SJSA1 (cell line): ENCODE results near the gene TXNDC9. TPM values are rescaled to one million over a fixed set of nuclear protein-coding genes. Genes with fewer than 3 reads are reported as not detected.
"Not testable (repeated sequence)": the region's sequence is repeated elsewhere in the genome, so short reads cannot be mapped to it uniquely, and the experiment has no call there.

Source experiments
- DNase-seq, 2 experiments: peaks; one replicate each; pipeline ENCODE4 v3.0.0-alpha.2; 2015 to 2020; ENCODE audit warnings: low spot score in 2 of 2, low read depth in 1 of 2
- H3K27ac ChIP-seq: fragments of 250-450 bp; sonication (Bioruptor Pico); 2 replicates; pipeline ENCODE4 v1.5.1; 2020; ENCODE audit warnings: mild to moderate bottlenecking, moderate library complexity
- H3K27me3 ChIP-seq: fragments of 250-450 bp; sonication (Bioruptor Pico); replicated peaks from 2 replicates; pipeline ENCODE4 v1.5.1; 2020; ENCODE audit warnings: mild to moderate bottlenecking, moderate library complexity
- H3K36me3 ChIP-seq: fragments of 250-450 bp; sonication (Bioruptor Pico); 2 replicates; pipeline ENCODE4 v1.5.1; 2020; ENCODE audit warnings: mild to moderate bottlenecking
- H3K4me1 ChIP-seq: fragments of 250-450 bp; sonication (Bioruptor Pico); replicated peaks from 2 replicates; pipeline ENCODE4 v1.6.1; 2021; ENCODE audit warnings: mild to moderate bottlenecking
- H3K4me3 ChIP-seq: fragments of 250-450 bp; sonication (Bioruptor Pico); 2 replicates; pipeline ENCODE4 v1.5.1; 2020; ENCODE audit warnings: mild to moderate bottlenecking
- H3K9me3 ChIP-seq: fragments of 250-450 bp; sonication (Bioruptor Pico); replicated peaks from 2 replicates; pipeline ENCODE4 v1.5.1; 2020; ENCODE audit warnings: mild to moderate bottlenecking
- total RNA-seq: library from RNA; depleted of rRNA; stranded (reverse); fragments of >200 nt; shearing (Covaris generic); gene quantifications from 2 replicates; pipeline ENCODE4 v1.2.3, GENCODE V29; 2014; rRNA removed

Gene TXNDC9
- 107 and 117 TPM in 2 replicates for total RNA-seq

- peak; percentile 98 to 99 for DNase-seq
- H3K4me1 ChIP-seq, result peaks cover 6% of the 10 kb centered on the region; the same call in 1 of the 2 replicates
- H3K36me3 ChIP-seq, result peaks cover 27% of the 10 kb centered on the region
- no peaks in the 10 kb centered on the region for H3K9me3 ChIP-seq
- H3K4me3 ChIP-seq, result peak within 1 kb of the TSS; percentile 76
- no peaks in the 10 kb centered on the region for H3K27me3 ChIP-seq
- H3K27ac ChIP-seq, result peak within 1 kb of the TSS; percentile 46
Measured at GRCh38 chr2:99335911-99336803, at the start of gene TXNDC9. Gene TXNDC9 (minus strand): TSS chr2:99336333. CDS start chr2:99333210, 3,123 bp downstream.

GRCh38 chr2:99382143-99382542, 46.0 kb upstream of the TXNDC9 start:
- peaks cover 72% of the 10 kb centered on the region for H3K36me3 ChIP-seq

GRCh38 chr2:99380376-99381010, 44.4 kb upstream of the TXNDC9 start:
- H3K36me3 ChIP-seq, result peaks cover 80% of the 10 kb centered on the region
- H3K27ac ChIP-seq, result no peak overlapping the region
- no peak for DNase-seq

More at GRCh38 chr2:99382143-99382542, 46.0 kb upstream of the TXNDC9 start:
- Histone ChIP-seq H3K4me3 (no peak overlapping the region), H3K9me3 (no peaks in the 10 kb centered on the region), H3K27me3 (no peaks in the 10 kb centered on the region), H3K27ac (no peak overlapping the region), H3K4me1 (no peaks in the 10 kb centered on the region)
- no peak for DNase-seq

GRCh38 chr2:99377879-99378278, 41.7 kb upstream of the TXNDC9 start:
- Histone ChIP-seq H3K27me3 (no peaks in the 10 kb centered on the region), H3K36me3 (peaks cover 86% of the 10 kb centered on the region), H3K9me3 (no peaks in the 10 kb centered on the region), H3K4me1 (no peaks in the 10 kb centered on the region), H3K4me3 (no peak overlapping the region), H3K27ac (no peak overlapping the region)
- no peak for DNase-seq

More at GRCh38 chr2:99380376-99381010, 44.4 kb upstream of the TXNDC9 start:
- H3K4me3 ChIP-seq, result no peak overlapping the region
- H3K4me1 ChIP-seq, result no peaks in the 10 kb centered on the region
- no peaks in the 10 kb centered on the region for H3K27me3 ChIP-seq
- no peaks in the 10 kb centered on the region for H3K9me3 ChIP-seq

- Histone ChIP-seq H3K9me3 (no peaks in the 10 kb centered on the region), H3K27ac (no peak overlapping the region), H3K4me3 (no peak overlapping the region), H3K4me1 (no peaks in the 10 kb centered on the region), H3K27me3 (no peaks in the 10 kb centered on the region), H3K36me3 (peaks cover 86% of the 10 kb centered on the region)
- DNase-seq, result no peak
Measured at GRCh38 chr2:99376254-99376864, 40.2 kb upstream of the TXNDC9 start.

- Histone ChIP-seq H3K4me1 (no peaks in the 10 kb centered on the region), H3K4me3 (no peak overlapping the region), H3K27me3 (no peaks in the 10 kb centered on the region), H3K27ac (no peak overlapping the region), H3K36me3 (peaks cover 87% of the 10 kb centered on the region), H3K9me3 (no peaks in the 10 kb centered on the region)
- DNase-seq, result no peak
Measured at GRCh38 chr2:99374747-99375146, 38.6 kb upstream of the TXNDC9 start.

- Histone ChIP-seq H3K4me3 (no peak overlapping the region), H3K27ac (no peak overlapping the region), H3K9me3 (no peaks in the 10 kb centered on the region), H3K27me3 (no peaks in the 10 kb centered on the region), H3K4me1 (no peaks in the 10 kb centered on the region), H3K36me3 (peaks cover 89% of the 10 kb centered on the region)
- DNase-seq, result no peak
Measured at GRCh38 chr2:99373144-99373543, 37.0 kb upstream of the TXNDC9 start.

- DNase-seq, H3K4me1 ChIP-seq, H3K4me3 ChIP-seq, H3K9me3 ChIP-seq, H3K27ac ChIP-seq, H3K27me3 ChIP-seq: not testable (repeated sequence)
- peaks cover 90% of the 10 kb centered on the region for H3K36me3 ChIP-seq
Measured at GRCh38 chr2:99368854-99369253, 32.7 kb upstream of the TXNDC9 start.

- H3K9me3 ChIP-seq, result no peaks in the 10 kb centered on the region
- no peaks in the 10 kb centered on the region for H3K4me1 ChIP-seq
- peaks cover 77% of the 10 kb centered on the region for H3K36me3 ChIP-seq
- no peaks in the 10 kb centered on the region for H3K27me3 ChIP-seq
- H3K27ac ChIP-seq, result no peak overlapping the region
- no peak overlapping the region for H3K4me3 ChIP-seq
- DNase-seq, result no peak
Measured at GRCh38 chr2:99365661-99366060, 29.5 kb upstream of the TXNDC9 start.

- Histone ChIP-seq H3K9me3 (no peaks in the 10 kb centered on the region), H3K36me3 (peaks cover 7% of the 10 kb centered on the region), H3K27ac (no peak overlapping the region), H3K4me1 (no peaks in the 10 kb centered on the region), H3K27me3 (no peaks in the 10 kb centered on the region), H3K4me3 (no peak overlapping the region)
- DNase-seq, result no peak
Measured at GRCh38 chr2:99356853-99357252, 20.7 kb upstream of the TXNDC9 start.

GRCh38 chr2:99354825-99355224, 18.7 kb upstream of the TXNDC9 start:
- DNase-seq, H3K27ac ChIP-seq, H3K27me3 ChIP-seq: not testable (repeated sequence)

GRCh38 chr2:99354070-99354469, 17.9 kb upstream of the TXNDC9 start:
- H3K36me3 ChIP-seq, result no peaks in the 10 kb centered on the region; the same call in 1 of the 2 replicates
- no peaks in the 10 kb centered on the region for H3K27me3 ChIP-seq
- no peak overlapping the region for H3K27ac ChIP-seq
- no peaks in the 10 kb centered on the region for H3K9me3 ChIP-seq
- no peaks in the 10 kb centered on the region for H3K4me1 ChIP-seq
- H3K4me3 ChIP-seq, result no peak overlapping the region
- no peak for DNase-seq

More at GRCh38 chr2:99354825-99355224, 18.7 kb upstream of the TXNDC9 start:
- not testable (repeated sequence) for H3K36me3 ChIP-seq, H3K9me3 ChIP-seq, H3K4me1 ChIP-seq, H3K4me3 ChIP-seq

GRCh38 chr2:99350194-99350593, 14.1 kb upstream of the TXNDC9 start:
- H3K4me3 ChIP-seq, result no peak overlapping the region
- H3K9me3 ChIP-seq, result no peaks in the 10 kb centered on the region
- no peaks in the 10 kb centered on the region for H3K27me3 ChIP-seq
- no peak for DNase-seq
- H3K36me3 ChIP-seq, result peaks cover 5% of the 10 kb centered on the region; the same call in 1 of the 2 replicates
- H3K27ac ChIP-seq, result no peak overlapping the region
- H3K4me1 ChIP-seq, result no peaks in the 10 kb centered on the region

GRCh38 chr2:99348173-99348572, 12.0 kb upstream of the TXNDC9 start:
- no peaks in the 10 kb centered on the region for H3K9me3 ChIP-seq
- H3K4me3 ChIP-seq, result no peak overlapping the region
- no peak overlapping the region for H3K27ac ChIP-seq
- no peak for DNase-seq
- peaks cover 5% of the 10 kb centered on the region; the same call in 1 of the 2 replicates for H3K36me3 ChIP-seq
- H3K27me3 ChIP-seq, result no peaks in the 10 kb centered on the region
- H3K4me1 ChIP-seq, result no peaks in the 10 kb centered on the region
